B cell (primary cell): ENCODE results near the gene PSENEN. TPM values are rescaled to one million over a fixed set of nuclear protein-coding genes. Genes with fewer than 3 reads are reported as not detected.

Source experiments
- ATAC-seq: fragments of 200-7000 bp; cut with Tn5 transposase; one replicate; pipeline ENCODE4 v1.10.0; 2021; ENCODE audit warnings: low read depth, mild to moderate bottlenecking, moderate number of reproducible peaks, moderate library complexity
- CTCF ChIA-PET: fragments of 350-600 bp; sonication (Branson Sonifier 250); formaldehyde crosslinking; loops from one replicate; lab custom pipeline; 2021; ENCODE audit warnings: antibody characterized with exemption, inconsistent platforms; lab: Charles Lee
- POLR2A ChIA-PET: fragments of 350-600 bp; sonication (Branson Sonifier 250); formaldehyde crosslinking; loops from one replicate; lab custom pipeline; 2021; ENCODE audit warnings: antibody characterized with exemption; lab: Charles Lee
- DNase-seq: peaks from one replicate; pipeline ENCODE4 v3.0.0; 2013
- H2AFZ ChIP-seq: 2 replicates; pipeline ENCODE4 v1.6.1; 2012; ENCODE audit warnings: mild to moderate bottlenecking, low read depth, low read length; ENCODE audit not compliant: insufficient read depth, poor library complexity, severe bottlenecking
- H3K27ac ChIP-seq, 2 donors: 1 replicate in 1 of 2; 2 replicates in 1 of 2; pipeline ENCODE4 v1.5.1; 2012 to 2013; ENCODE audit warnings: low read length in 2 of 2, mild to moderate bottlenecking in 2 of 2, moderate library complexity in 1 of 2
- H3K27me3 ChIP-seq, 4 experiments: fragments of 200-600 bp in 1 of 4; sonication (generic) in 1 of 4; replicated peaks in 1 of 4; 1 replicate in 2 of 4; 2 replicates in 2 of 4; pipeline versions ENCODE4 v1.6.1 to v1.7.0; 2013 to 2016; ENCODE audit warnings: low read length in 3 of 4, mild to moderate bottlenecking in 2 of 4, mixed read lengths in 1 of 4, moderate library complexity in 1 of 4; ENCODE audit not compliant: insufficient read depth in 4 of 4, control insufficient read depth in 3 of 4; ENCODE audit errors: control extremely low read depth in 1 of 4
- H3K36me3 ChIP-seq, 2 experiments: replicated peaks in 1 of 2; 1 replicate in 1 of 2; 2 replicates in 1 of 2; pipeline versions ENCODE4 v1.6.1 to v1.7.1; 2013; ENCODE audit warnings: low read length in 1 of 2; ENCODE audit not compliant: insufficient read depth in 2 of 2, control insufficient read depth in 1 of 2; ENCODE audit errors: control extremely low read depth in 1 of 2, extremely low read depth in 1 of 2
- H3K4me1 ChIP-seq, 2 donors: fragments of 200-600 bp in 1 of 2; sonication (generic) in 1 of 2; 1 replicate in 1 of 2; 2 replicates in 1 of 2; pipeline versions ENCODE4 v1.5.1 to v1.6.1; 2013 to 2017; ENCODE audit warnings: low read length in 2 of 2; ENCODE audit not compliant: control insufficient read depth in 2 of 2, insufficient read depth in 2 of 2
- H3K4me2 ChIP-seq: replicated peaks from 2 replicates; pipeline ENCODE3; 2012; ENCODE audit warnings: mild to moderate bottlenecking, low read depth, low read length; ENCODE audit not compliant: poor library complexity, severe bottlenecking
- H3K4me3 ChIP-seq, 5 experiments: fragments of 200-600 bp in 1 of 5; sonication (generic) in 1 of 5; 1 replicate in 3 of 5; 2 replicates in 2 of 5; pipeline versions ENCODE4 v1.5.1 to v1.7.0; 2011 to 2016; ENCODE audit warnings: low read length in 4 of 5, mild to moderate bottlenecking in 4 of 5, low read depth in 2 of 5, control low read depth in 1 of 5, moderate library complexity in 1 of 5; ENCODE audit not compliant: insufficient read depth in 1 of 5; ENCODE audit errors: control extremely low read depth in 1 of 5, extremely low read depth in 1 of 5
- H3K79me2 ChIP-seq: fragments of 200-600 bp; sonication (generic); one replicate; pipeline ENCODE4 v1.6.0; 2016; ENCODE audit warnings: low read length; ENCODE audit not compliant: control insufficient read depth, insufficient read depth
- H3K9ac ChIP-seq: fragments of 200-600 bp; sonication (generic); 2 replicates; pipeline ENCODE4 v1.6.1; 2017; ENCODE audit warnings: mild to moderate bottlenecking, low read length, moderate library complexity
- H3K9me3 ChIP-seq, 3 donors: one replicate each; pipeline versions ENCODE4 v1.6.1 to v1.7.1; 2013; ENCODE audit warnings: low read length in 2 of 3; ENCODE audit not compliant: control insufficient read depth in 2 of 3, insufficient read depth in 1 of 3; ENCODE audit errors: control extremely low read depth in 1 of 3
- H4K20me1 ChIP-seq: 2 replicates; pipeline ENCODE4 v1.6.0; 2012; ENCODE audit warnings: mild to moderate bottlenecking, low read length; ENCODE audit not compliant: insufficient read depth, control insufficient read depth, poor library complexity, severe bottlenecking
- H3K27ac Mint-ChIP-seq: one replicate; pipeline ENCODE4 v1.8.0; 2021; ENCODE audit warnings: mixed read lengths
- H3K27me3 Mint-ChIP-seq: one replicate; pipeline ENCODE4 v1.8.0; 2021; ENCODE audit warnings: mixed read lengths
- H3K4me1 Mint-ChIP-seq: one replicate; pipeline ENCODE4 v1.8.0; 2021; ENCODE audit warnings: mixed read lengths
- H3K4me3 Mint-ChIP-seq: one replicate; pipeline ENCODE4 v1.8.0; 2021; ENCODE audit warnings: mixed read lengths
- H3K9me3 Mint-ChIP-seq: one replicate; pipeline ENCODE4 v1.8.0; 2022; ENCODE audit warnings: mixed read lengths; ENCODE audit not compliant: insufficient read depth
- EZH2 ChIP-seq: IDR thresholded peaks from 2 replicates; pipeline ENCODE4 v1.6.1; 2012; ENCODE audit warnings: borderline replicate concordance, low read depth, mild to moderate bottlenecking, moderate library complexity, low read length; ENCODE audit not compliant: insufficient read depth, poor library complexity, severe bottlenecking
- WGBS: methylation state at CpG from one replicate; pipeline ENCODE4 v1.1.5; 2013; ENCODE audit warnings: missing lambda C conversion rate; ENCODE audit not compliant: insufficient coverage; 5-methylcytosine and 5-hydroxymethylcytosine counted together
- intact Hi-C: fragments of 100-400 bp; cut with micrococcal nuclease; formaldehyde crosslinking; loops from one replicate; pipeline ENCODE4 v1.10.0; 2022
- polyA plus RNA-seq: library from polyadenylated mRNA; depleted of rRNA; stranded (reverse); fragments of >200 nt; gene quantifications from 2 replicates; pipeline ENCODE4 v1.2.3, GENCODE V29; 2012
- total RNA-seq, 2 donors: library from RNA; stranded (reverse); fragments of 120-200 nt in 1 of 2; gene quantifications; 1 replicate in 1 of 2; 2 replicates in 1 of 2; pipeline versions ENCODE4 v1.2.3 to v1.2.4, GENCODE V29; 2013 to 2022
- TF ChIP-seq, protein P1 (sequence below): fragments of 200-600 bp; IDR thresholded peaks from one replicate; pipeline ENCODE4 v1.8.0; 2022; ENCODE audit warnings: antibody characterized with exemption, mild to moderate bottlenecking

The PSENEN gene
- total and polyA plus RNA-seq, 2 donors (not counting 1 experiment from before 2014, with no cell fraction given), result 17.7 to 36.4 TPM

DNA sequence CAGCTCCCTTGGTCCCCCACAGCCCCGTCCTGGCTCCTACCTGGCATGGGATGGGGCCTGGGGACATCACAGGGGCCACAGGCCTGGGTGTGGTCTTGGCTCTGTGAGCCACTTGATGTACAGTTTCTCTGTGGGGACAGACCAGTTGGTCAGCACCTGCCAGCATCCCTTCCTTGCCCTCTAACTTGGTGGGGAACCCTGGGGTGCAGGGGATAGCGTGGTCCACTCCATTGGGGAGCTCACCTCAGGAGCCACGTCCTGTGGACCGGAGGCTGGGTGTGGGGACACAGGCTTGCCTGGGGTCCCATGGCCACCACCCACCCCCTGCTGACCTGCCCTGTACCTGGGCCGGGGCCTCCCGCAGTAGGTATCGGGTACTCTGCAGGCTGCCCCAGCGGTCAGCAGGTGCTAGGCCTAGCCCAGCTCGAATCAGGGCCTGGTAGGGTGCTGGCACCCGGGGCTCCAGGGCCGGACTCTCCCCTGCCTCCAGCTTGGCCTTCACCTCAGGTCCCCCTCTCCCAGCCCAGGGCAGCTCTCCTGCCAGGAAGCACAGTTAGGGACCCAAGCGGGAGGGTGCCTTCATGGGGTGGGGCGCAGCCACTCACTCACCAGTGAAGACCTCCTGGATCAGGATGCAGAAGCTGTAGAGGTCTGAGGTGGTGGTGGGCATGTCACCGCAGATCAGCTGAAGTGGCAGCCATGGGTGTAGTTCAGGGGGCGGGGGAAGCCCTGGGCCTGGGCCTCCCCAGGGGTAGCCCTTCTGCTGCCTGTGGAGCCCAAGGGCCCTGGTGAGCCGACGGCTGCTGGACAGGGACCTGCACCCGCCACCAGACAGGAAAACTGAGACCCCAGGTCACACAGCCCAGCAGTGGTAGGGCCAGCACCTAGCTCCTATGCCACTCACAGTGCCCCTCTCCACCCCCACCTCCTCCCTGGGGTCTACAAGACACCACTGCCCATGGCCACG lies 44.8 kb downstream of the PSENEN start:
- no peak overlapping the region for H3K4me3 Mint-ChIP-seq
- no peak for DNase-seq
- Histone ChIP-seq H3K27me3 (no peaks in the 10 kb centered on the region), H2AFZ (no peak overlapping the region), H3K79me2 (no peaks in the 10 kb centered on the region), H3K27ac (no peak overlapping the region), H3K4me3 (no peak overlapping the region), H3K9me3 (no peaks in the 10 kb centered on the region), H4K20me1 (no peaks in the 10 kb centered on the region), H3K4me1 (no peaks in the 10 kb centered on the region), H3K9ac (no peak overlapping the region), H3K4me2 (no peak overlapping the region), H3K36me3 (no peaks in the 10 kb centered on the region)
- no peak for ATAC-seq
- peaks cover 7% of the 10 kb centered on the region for H3K27me3 Mint-ChIP-seq
- TF ChIP-seq, protein P1, sequence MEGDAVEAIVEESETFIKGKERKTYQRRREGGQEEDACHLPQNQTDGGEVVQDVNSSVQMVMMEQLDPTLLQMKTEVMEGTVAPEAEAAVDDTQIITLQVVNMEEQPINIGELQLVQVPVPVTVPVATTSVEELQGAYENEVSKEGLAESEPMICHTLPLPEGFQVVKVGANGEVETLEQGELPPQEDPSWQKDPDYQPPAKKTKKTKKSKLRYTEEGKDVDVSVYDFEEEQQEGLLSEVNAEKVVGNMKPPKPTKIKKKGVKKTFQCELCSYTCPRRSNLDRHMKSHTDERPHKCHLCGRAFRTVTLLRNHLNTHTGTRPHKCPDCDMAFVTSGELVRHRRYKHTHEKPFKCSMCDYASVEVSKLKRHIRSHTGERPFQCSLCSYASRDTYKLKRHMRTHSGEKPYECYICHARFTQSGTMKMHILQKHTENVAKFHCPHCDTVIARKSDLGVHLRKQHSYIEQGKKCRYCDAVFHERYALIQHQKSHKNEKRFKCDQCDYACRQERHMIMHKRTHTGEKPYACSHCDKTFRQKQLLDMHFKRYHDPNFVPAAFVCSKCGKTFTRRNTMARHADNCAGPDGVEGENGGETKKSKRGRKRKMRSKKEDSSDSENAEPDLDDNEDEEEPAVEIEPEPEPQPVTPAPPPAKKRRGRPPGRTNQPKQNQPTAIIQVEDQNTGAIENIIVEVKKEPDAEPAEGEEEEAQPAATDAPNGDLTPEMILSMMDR, result no peak
- TF ChIP-seq EZH2, result no peak
- intact Hi-C loops, result no loop called here
- ChIA-PET CTCF (no interaction called here), POLR2A (interaction anchor here (0.5 kb wide), 1 partner anchor 375 kb away, joined by 3 read pairs; no protein-coding TSS in a partner anchor)
- 87% methylated on average over 17 of the region's 19 CpGs for WGBS
- H3K27ac Mint-ChIP-seq, result no peak overlapping the region
- no peaks in the 10 kb centered on the region for H3K9me3 Mint-ChIP-seq
- no peaks in the 10 kb centered on the region for H3K4me1 Mint-ChIP-seq
